Neural cell (in vitro differentiated cells): ENCODE results near the gene GPHB5. TPM values are rescaled to one million over a fixed set of nuclear protein-coding genes. Genes with fewer than 3 reads are reported as not detected.

Source experiments
- H2AFZ ChIP-seq: fragments of 200-600, 300-800 bp; sonication (generic), shearing (Covaris generic); 2 replicates; pipeline ENCODE4 v1.6.0; 2014; ENCODE audit warnings: low read depth, mild to moderate bottlenecking, antibody characterized with exemption, low read length, moderate library complexity
- H3F3A ChIP-seq: fragments of 200-600 bp; shearing (Covaris generic); 2 replicates; pipeline ENCODE4 v1.6.1; 2016; ENCODE audit warnings: mild to moderate bottlenecking, moderate library complexity, mixed read lengths, antibody characterized with exemption, low read length; ENCODE audit not compliant: insufficient read depth, poor library complexity, severe bottlenecking
- H3K27ac ChIP-seq: fragments of 200-600, 300-800 bp; sonication (generic), shearing (Covaris generic); 2 replicates; pipeline ENCODE4 v1.5.1; 2014; ENCODE audit warnings: mild to moderate bottlenecking, low read length, moderate library complexity
- H3K27me3 ChIP-seq: fragments of 300-800, 200-600 bp; sonication (generic), shearing (Covaris generic); 2 replicates; pipeline ENCODE4 v1.6.0; 2014; ENCODE audit warnings: mild to moderate bottlenecking, low read depth, low read length, moderate library complexity; ENCODE audit not compliant: insufficient read depth
- H3K36me3 ChIP-seq: fragments of 300-800, 200-600 bp; sonication (generic), shearing (Covaris generic); 2 replicates; pipeline ENCODE4 v1.5.1; 2014; ENCODE audit warnings: mild to moderate bottlenecking, antibody characterized with exemption, low read length, moderate library complexity; ENCODE audit not compliant: insufficient read depth
- H3K4me2 ChIP-seq: fragments of 300-800, 200-600 bp; sonication (generic), shearing (Covaris generic); 2 replicates; pipeline ENCODE4 v1.6.0; 2014; ENCODE audit warnings: mild to moderate bottlenecking, low read length
- H3K4me3 ChIP-seq: fragments of 300-800, 200-600 bp; sonication (generic), shearing (Covaris generic); 2 replicates; pipeline ENCODE4 v1.5.1; 2014; ENCODE audit warnings: mild to moderate bottlenecking, low read length, moderate library complexity
- H3K79me2 ChIP-seq: fragments of 200-600 bp; shearing (Covaris generic); replicated peaks from 2 replicates; pipeline ENCODE4 v1.6.0; 2014; ENCODE audit warnings: mild to moderate bottlenecking, low read length, moderate library complexity; ENCODE audit not compliant: insufficient read depth
- H3K9ac ChIP-seq: fragments of 300-800, 200-600 bp; sonication (generic), shearing (Covaris generic); 2 replicates; pipeline ENCODE4 v1.6.1; 2016; ENCODE audit warnings: mild to moderate bottlenecking, low read length, mixed read lengths
- H3K9me2 ChIP-seq: fragments of 200-600 bp; shearing (Covaris generic); 2 replicates; pipeline ENCODE4 v1.6.1; 2016; ENCODE audit warnings: mild to moderate bottlenecking, low read length, mixed read lengths; ENCODE audit not compliant: insufficient read depth
- H3K9me3 ChIP-seq: fragments of 200-600, 300-800 bp; sonication (generic), shearing (Covaris generic); 2 replicates; pipeline ENCODE4 v1.6.1; 2016; ENCODE audit warnings: mild to moderate bottlenecking, mixed run types, low read length, moderate library complexity, mixed read lengths
- H4K20me1 ChIP-seq: fragments of 200-600 bp; shearing (Covaris generic); 2 replicates; pipeline ENCODE4 v1.6.1; 2016; ENCODE audit warnings: mild to moderate bottlenecking, mixed run types; ENCODE audit not compliant: insufficient read depth
- EP300 ChIP-seq: fragments of 450-650 bp; conservative IDR thresholded peaks from 2 replicates; pipeline ENCODE4 v1.6.1; 2014; ENCODE audit warnings: antibody characterized with exemption, mild to moderate bottlenecking, moderate library complexity; ENCODE audit not compliant: poor library complexity, severe bottlenecking
- EZH2 ChIP-seq: fragments of 200-600, 300-800 bp; shearing (Covaris generic), sonication (generic); IDR thresholded peaks from 2 replicates; pipeline ENCODE4 v1.6.1; 2014; ENCODE audit warnings: antibody characterized with exemption, low read length, borderline replicate concordance, mild to moderate bottlenecking; ENCODE audit not compliant: insufficient read depth, poor library complexity, severe bottlenecking
- MXI1 ChIP-seq: fragments of 450-650 bp; conservative IDR thresholded peaks from 2 replicates; pipeline ENCODE4 v1.6.1; 2014; ENCODE audit warnings: antibody characterized with exemption, mild to moderate bottlenecking; ENCODE audit not compliant: poor library complexity, severe bottlenecking
- POLR2AphosphoS5 ChIP-seq: IDR thresholded peaks from 2 replicates; pipeline ENCODE4 v1.6.1; 2012
- RAD21 ChIP-seq: fragments of 450-650 bp; conservative IDR thresholded peaks from 2 replicates; pipeline ENCODE4 v1.6.1; 2014; ENCODE audit warnings: antibody characterized with exemption, mild to moderate bottlenecking, moderate library complexity
- REST ChIP-seq: IDR thresholded peaks from 2 replicates; pipeline ENCODE4 v1.6.1; 2012; ENCODE audit warnings: borderline replicate concordance
- SMC3 ChIP-seq: fragments of 450-650 bp; conservative IDR thresholded peaks from 2 replicates; pipeline ENCODE4 v1.6.1; 2014; ENCODE audit warnings: antibody characterized with exemption, mild to moderate bottlenecking, moderate library complexity; ENCODE audit not compliant: poor library complexity
- TAF1 ChIP-seq: IDR thresholded peaks from 2 replicates; pipeline ENCODE4 v1.6.1; 2012; ENCODE audit warnings: low read depth
- polyA plus RNA-seq: library from polyadenylated mRNA; depleted of rRNA; stranded (reverse); fragments of >200 nt; gene quantifications from 2 replicates; pipeline ENCODE4 v1.2.3, GENCODE V29; 2014
- TF ChIP-seq, protein P1 (sequence below): fragments of 450-650 bp; IDR thresholded peaks from 2 replicates; pipeline ENCODE4 v1.5.1; 2014; ENCODE audit warnings: antibody characterized with exemption, mild to moderate bottlenecking, moderate library complexity; ENCODE audit not compliant: poor library complexity, severe bottlenecking

GPHB5 gene
- polyA plus RNA-seq, 1 donor from 2014 or later, result not detected

DNA sequence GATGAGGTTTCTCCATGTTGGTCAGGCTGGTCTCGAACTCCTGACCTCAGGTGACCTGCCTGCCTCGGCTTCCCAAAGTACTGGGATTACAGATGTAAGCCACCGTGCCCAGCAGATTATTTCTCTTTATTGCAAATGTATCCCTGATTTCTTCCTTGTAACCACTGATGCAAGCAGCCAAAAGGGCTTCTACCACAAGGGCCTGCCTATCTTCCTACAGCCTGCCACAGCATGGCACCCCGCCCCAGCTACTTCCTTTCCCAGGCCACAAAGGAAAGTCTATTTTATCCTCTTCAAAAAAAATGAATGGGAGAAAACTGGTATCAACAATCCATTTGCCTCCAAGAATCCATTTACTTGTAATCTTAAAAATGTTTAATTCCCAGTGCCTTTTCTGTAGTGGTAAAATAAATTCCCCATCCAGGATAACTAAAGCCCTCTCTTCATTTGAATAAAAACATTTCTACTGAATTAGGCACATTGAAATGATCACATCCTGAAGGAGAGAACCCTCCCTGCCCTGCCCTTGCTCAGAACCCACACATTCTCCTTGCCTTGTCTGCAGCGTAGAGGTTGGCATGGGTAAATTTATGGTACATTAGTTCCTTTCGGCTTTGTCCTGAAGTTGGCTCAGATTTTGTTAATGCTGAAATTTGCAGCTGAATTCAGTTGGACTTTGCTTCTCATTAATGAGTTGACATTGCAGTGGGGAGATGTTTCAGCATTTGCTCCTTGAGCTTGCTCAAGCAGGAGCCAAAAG lies 19.2 kb downstream of the GPHB5 start:
- Histone ChIP-seq H3K9me3 (no peaks in the 10 kb centered on the region), H3K4me2 (no peak overlapping the region), H2AFZ (no peak overlapping the region), H3K4me3 (no peak overlapping the region), H3F3A (no peaks in the 10 kb centered on the region), H3K27ac (no peak overlapping the region), H3K36me3 (no peaks in the 10 kb centered on the region), H3K79me2 (no peaks in the 10 kb centered on the region), H4K20me1 (no peaks in the 10 kb centered on the region), H3K9me2 (no peaks in the 10 kb centered on the region), H3K27me3 (no peaks in the 10 kb centered on the region), H3K9ac (no peak overlapping the region)
- TF ChIP-seq RAD21, result no peak

DNA sequence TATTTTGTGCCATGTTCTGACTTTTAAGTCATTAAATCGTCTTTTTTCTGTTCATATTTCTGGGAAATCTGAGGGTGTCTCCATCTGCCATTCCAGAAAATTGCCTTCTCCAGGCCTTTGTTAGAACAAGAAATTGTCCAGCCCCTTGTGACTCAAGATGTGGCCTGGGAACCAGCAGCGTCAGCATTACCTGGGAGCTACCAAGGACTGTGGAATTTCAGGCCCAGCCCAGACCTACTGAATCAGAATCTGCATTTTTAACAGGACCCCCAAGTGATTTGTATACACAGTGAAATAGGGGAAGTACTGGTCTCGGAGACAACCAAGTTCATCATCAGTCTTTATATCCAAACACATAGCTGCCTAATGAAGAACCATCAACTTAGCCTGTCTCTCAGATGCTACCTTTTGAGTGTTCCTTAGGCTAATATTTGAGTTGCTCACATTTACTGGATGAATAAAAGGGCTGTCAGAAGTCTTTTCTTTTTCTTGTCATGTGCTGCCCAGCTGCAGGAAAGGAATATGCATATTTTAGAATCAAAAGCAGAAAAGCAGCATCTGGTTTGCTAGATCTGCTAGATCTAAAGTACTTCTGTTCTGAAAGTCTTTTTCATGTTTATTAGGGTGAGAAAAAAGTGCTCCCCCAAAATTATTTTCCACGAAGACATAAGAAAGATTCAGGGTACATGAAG lies 21.2 kb downstream of the GPHB5 start:
- Histone ChIP-seq H3F3A (no peaks in the 10 kb centered on the region), H3K27ac (no peak overlapping the region), H3K9ac (no peak overlapping the region), H3K9me2 (no peaks in the 10 kb centered on the region), H2AFZ (no peak overlapping the region), H3K27me3 (no peaks in the 10 kb centered on the region), H3K79me2 (no peaks in the 10 kb centered on the region), H3K36me3 (no peaks in the 10 kb centered on the region), H3K4me3 (no peak overlapping the region), H3K9me3 (no peaks in the 10 kb centered on the region), H3K4me2 (no peak overlapping the region), H4K20me1 (no peaks in the 10 kb centered on the region)
- TF ChIP-seq, protein P1, sequence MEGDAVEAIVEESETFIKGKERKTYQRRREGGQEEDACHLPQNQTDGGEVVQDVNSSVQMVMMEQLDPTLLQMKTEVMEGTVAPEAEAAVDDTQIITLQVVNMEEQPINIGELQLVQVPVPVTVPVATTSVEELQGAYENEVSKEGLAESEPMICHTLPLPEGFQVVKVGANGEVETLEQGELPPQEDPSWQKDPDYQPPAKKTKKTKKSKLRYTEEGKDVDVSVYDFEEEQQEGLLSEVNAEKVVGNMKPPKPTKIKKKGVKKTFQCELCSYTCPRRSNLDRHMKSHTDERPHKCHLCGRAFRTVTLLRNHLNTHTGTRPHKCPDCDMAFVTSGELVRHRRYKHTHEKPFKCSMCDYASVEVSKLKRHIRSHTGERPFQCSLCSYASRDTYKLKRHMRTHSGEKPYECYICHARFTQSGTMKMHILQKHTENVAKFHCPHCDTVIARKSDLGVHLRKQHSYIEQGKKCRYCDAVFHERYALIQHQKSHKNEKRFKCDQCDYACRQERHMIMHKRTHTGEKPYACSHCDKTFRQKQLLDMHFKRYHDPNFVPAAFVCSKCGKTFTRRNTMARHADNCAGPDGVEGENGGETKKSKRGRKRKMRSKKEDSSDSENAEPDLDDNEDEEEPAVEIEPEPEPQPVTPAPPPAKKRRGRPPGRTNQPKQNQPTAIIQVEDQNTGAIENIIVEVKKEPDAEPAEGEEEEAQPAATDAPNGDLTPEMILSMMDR, result no peak
- TF ChIP-seq RAD21 (no peak), SMC3 (no peak), MXI1 (no peak)

GRCh38 chr14:63296060-63296563 lies 22.6 kb downstream of the GPHB5 start:
- Histone ChIP-seq H3K27me3 (no peaks in the 10 kb centered on the region), H3K4me2 (no peak overlapping the region), H3F3A (no peaks in the 10 kb centered on the region), H2AFZ (no peak overlapping the region), H3K27ac (no peak overlapping the region), H4K20me1 (no peaks in the 10 kb centered on the region), H3K36me3 (no peaks in the 10 kb centered on the region), H3K79me2 (no peaks in the 10 kb centered on the region), H3K9me3 (no peaks in the 10 kb centered on the region), H3K4me3 (no peak overlapping the region), H3K9me2 (no peaks in the 10 kb centered on the region), H3K9ac (no peak overlapping the region)
- no peak for TF ChIP-seq REST
- TF ChIP-seq EZH2, result no peak
- TF ChIP-seq EP300, result no peak
- no peak for TF ChIP-seq RAD21
- no peak for TF ChIP-seq SMC3
- TF ChIP-seq POLR2AphosphoS5, result no peak
- TF ChIP-seq TAF1, result no peak
- no peak for TF ChIP-seq MXI1
- TF ChIP-seq, protein P1, result no peak
